Endothelial cell (in vitro differentiated cells): ENCODE results near the gene NOL7. TPM values are rescaled to one million over a fixed set of nuclear protein-coding genes. Genes with fewer than 3 reads are reported as not detected.

Experiments
- DNase-seq: peaks from one replicate; pipeline ENCODE4 v3.0.0; 2021; ENCODE audit warnings: low spot score
- H3K27ac Mint-ChIP-seq: one replicate; pipeline ENCODE4 v1.8.0; 2021; ENCODE audit warnings: mixed read lengths, inconsistent platforms; ENCODE audit not compliant: unreplicated experiment
- H3K27me3 Mint-ChIP-seq: one replicate; pipeline ENCODE4 v1.8.0; 2021; ENCODE audit warnings: mild to moderate bottlenecking, moderate library complexity, mixed read lengths, inconsistent platforms; ENCODE audit not compliant: unreplicated experiment
- H3K36me3 Mint-ChIP-seq: one replicate; pipeline ENCODE4 v1.8.0; 2021; ENCODE audit warnings: mild to moderate bottlenecking, low read depth, mixed read lengths, inconsistent platforms; ENCODE audit not compliant: unreplicated experiment
- H3K4me1 Mint-ChIP-seq: one replicate; pipeline ENCODE4 v1.8.0; 2021; ENCODE audit warnings: mild to moderate bottlenecking, mixed read lengths, inconsistent platforms; ENCODE audit not compliant: unreplicated experiment
- H3K4me3 Mint-ChIP-seq: one replicate; pipeline ENCODE4 v1.8.0; 2021; ENCODE audit warnings: mild to moderate bottlenecking, mixed read lengths, inconsistent platforms; ENCODE audit not compliant: unreplicated experiment
- H3K9me3 Mint-ChIP-seq: one replicate; pipeline ENCODE4 v1.8.0; 2021; ENCODE audit warnings: mixed read lengths, inconsistent platforms; ENCODE audit not compliant: unreplicated experiment
- CTCF ChIP-seq: fragments of 200-600 bp; sonication (generic); IDR thresholded peaks from one replicate; pipeline ENCODE4 v1.5.0; 2021; ENCODE audit warnings: antibody characterized with exemption; ENCODE audit not compliant: unreplicated experiment
- total RNA-seq: library from RNA; stranded (reverse); fragmentation: NEBNext Ultra II Directional; extraction: Animal tissue kit (Norgen Biotek cat#: 25700); gene quantifications from one replicate; pipeline ENCODE4 v1.2.1, GENCODE V29; 2021; ENCODE audit not compliant: unreplicated experiment

NOL7 gene
- total RNA-seq, 1 donor from 2014 or later: 43.5 TPM

- no peaks in the 10 kb centered on the region for H3K36me3 Mint-ChIP-seq
- peak overlapping the region; percentile 94 for H3K4me3 Mint-ChIP-seq
- peaks cover 9% of the 10 kb centered on the region for H3K4me1 Mint-ChIP-seq
- peaks cover 10% of the 10 kb centered on the region for H3K27me3 Mint-ChIP-seq
- peak overlapping the region; percentile 90 for H3K27ac Mint-ChIP-seq
- DNase-seq: no peak
- no peak for TF ChIP-seq CTCF
- no peaks in the 10 kb centered on the region for H3K9me3 Mint-ChIP-seq
Measured at GRCh38 chr6:13572951-13573654, 42.0 kb upstream of the NOL7 start.

- peaks cover 10% of the 10 kb centered on the region for H3K27me3 Mint-ChIP-seq
- no peaks in the 10 kb centered on the region for H3K9me3 Mint-ChIP-seq
- no peaks in the 10 kb centered on the region for H3K36me3 Mint-ChIP-seq
- no peak for TF ChIP-seq CTCF
- peak overlapping the region; percentile 94 for H3K4me3 Mint-ChIP-seq
- peak overlapping the region; percentile 90 for H3K27ac Mint-ChIP-seq
- H3K4me1 Mint-ChIP-seq: peaks cover 9% of the 10 kb centered on the region
- no peak for DNase-seq
Measured at GRCh38 chr6:13573669-13574110, 41.4 kb upstream of the NOL7 start.

- H3K4me1 Mint-ChIP-seq: peaks cover 9% of the 10 kb centered on the region
- peak overlapping the region; percentile 90 for H3K27ac Mint-ChIP-seq
- H3K27me3 Mint-ChIP-seq: peaks cover 10% of the 10 kb centered on the region
- no peaks in the 10 kb centered on the region for H3K9me3 Mint-ChIP-seq
- peak overlapping the region; percentile 98 for H3K4me3 Mint-ChIP-seq
- H3K36me3 Mint-ChIP-seq: no peaks in the 10 kb centered on the region
- TF ChIP-seq CTCF: peak; percentile 59
- DNase-seq: peak; percentile 94
Measured at GRCh38 chr6:13574149-13574570, 41.0 kb upstream of the NOL7 start.

GRCh38 chr6:13574571-13575376, 40.4 kb upstream of the NOL7 start, which contains the start of gene SIRT5:
TSS of gene SIRT5 (plus strand) at chr6:13574601. CDS start at chr6:13584111, 9,510 bp downstream.
- Mint-ChIP-seq H3K27ac (peak within 1 kb of the TSS; percentile 90), H3K36me3 (no peaks in the 10 kb centered on the region), H3K4me1 (peaks cover 9% of the 10 kb centered on the region), H3K9me3 (no peaks in the 10 kb centered on the region), H3K4me3 (peak within 1 kb of the TSS; percentile 98), H3K27me3 (peaks cover 10% of the 10 kb centered on the region)
- peak; percentile 90 for TF ChIP-seq CTCF
- peak; percentile 64 for DNase-seq
